ENCODE data around the gene SLC22A12.
"Not testable (repeated sequence)": the region's sequence is repeated elsewhere in the genome, so short reads cannot be mapped to it uniquely, and the experiment has no call there.

Gene SLC22A12

DNA sequence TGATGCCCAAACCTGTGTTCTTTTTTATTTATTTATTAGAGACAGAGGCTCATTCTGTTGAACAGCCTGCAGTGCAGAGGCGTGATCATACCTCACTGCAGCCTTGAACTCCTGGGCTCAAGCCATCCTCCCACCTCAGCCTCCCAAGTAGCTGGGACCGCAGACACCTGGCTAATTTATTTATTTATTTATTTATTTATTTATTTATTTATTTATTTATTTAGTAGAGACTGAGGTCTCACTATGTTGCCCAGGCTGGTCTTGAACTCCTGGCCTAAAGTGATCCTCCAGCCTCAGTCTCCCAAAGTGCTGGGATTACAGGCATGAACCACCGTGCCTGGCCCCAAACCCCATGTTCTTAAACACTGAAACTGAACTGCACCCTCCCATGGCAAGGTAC is 29.6 kb upstream of the SLC22A12 start:
- whole genome bisulfite sequencing: 70% methylated on average over 2 of the region's 3 CpGs
- not testable (repeated sequence) for H2BK15ac ChIP-seq (ENCODE audit: low read depth, poor library complexity, severe bottlenecking); H4K8ac ChIP-seq (ENCODE audit: low read length); H3K36me3 ChIP-seq (ENCODE audit: control insufficient read depth in 1 of 2, insufficient read depth in 2 of 2, low read depth in 1 of 2, low read length in 2 of 2); H3K9me3 ChIP-seq (ENCODE audit: control insufficient read depth, low read length); H3K14ac ChIP-seq (ENCODE audit: low read length in 2 of 2); H2BK5ac ChIP-seq (ENCODE audit: low read depth, low read length, poor library complexity, severe bottlenecking); H2BK120ac ChIP-seq (ENCODE audit: low read depth, low read length); H2AFZ ChIP-seq (ENCODE audit: low read depth, low read length); H3K4me2 ChIP-seq (ENCODE audit: low read length, poor library complexity, severe bottlenecking); H3K4ac ChIP-seq (ENCODE audit: low read depth in 1 of 2, low read length in 2 of 2); H2AK5ac ChIP-seq (ENCODE audit: low read length, severe bottlenecking); H3K23ac ChIP-seq (ENCODE audit: low read length in 2 of 2); H4K91ac ChIP-seq (ENCODE audit: low read length); H3K9ac ChIP-seq (ENCODE audit: low read length); H3K4me3 ChIP-seq (ENCODE audit: insufficient read depth in 1 of 2, low read depth in 1 of 2, low read length in 2 of 2); H3K18ac ChIP-seq (ENCODE audit: low read depth in 1 of 2, low read length in 2 of 2); H3K27ac ChIP-seq (ENCODE audit: low read length, poor library complexity, severe bottlenecking); H3K79me1 ChIP-seq (replicated peaks; ENCODE audit: low read length, poor library complexity, severe bottlenecking); H2BK12ac ChIP-seq (ENCODE audit: low read length in 2 of 2); H3K4me1 ChIP-seq (ENCODE audit: control insufficient read depth, insufficient read depth, low read depth, low read length); DNase-seq
- peaks cover 15 to 32% of the 10 kb centered on the region in 2 experiments for H3K27me3 ChIP-seq (ENCODE audit: control insufficient read depth in 1 of 2, insufficient read depth in 1 of 2, low read length in 2 of 2)

DNA sequence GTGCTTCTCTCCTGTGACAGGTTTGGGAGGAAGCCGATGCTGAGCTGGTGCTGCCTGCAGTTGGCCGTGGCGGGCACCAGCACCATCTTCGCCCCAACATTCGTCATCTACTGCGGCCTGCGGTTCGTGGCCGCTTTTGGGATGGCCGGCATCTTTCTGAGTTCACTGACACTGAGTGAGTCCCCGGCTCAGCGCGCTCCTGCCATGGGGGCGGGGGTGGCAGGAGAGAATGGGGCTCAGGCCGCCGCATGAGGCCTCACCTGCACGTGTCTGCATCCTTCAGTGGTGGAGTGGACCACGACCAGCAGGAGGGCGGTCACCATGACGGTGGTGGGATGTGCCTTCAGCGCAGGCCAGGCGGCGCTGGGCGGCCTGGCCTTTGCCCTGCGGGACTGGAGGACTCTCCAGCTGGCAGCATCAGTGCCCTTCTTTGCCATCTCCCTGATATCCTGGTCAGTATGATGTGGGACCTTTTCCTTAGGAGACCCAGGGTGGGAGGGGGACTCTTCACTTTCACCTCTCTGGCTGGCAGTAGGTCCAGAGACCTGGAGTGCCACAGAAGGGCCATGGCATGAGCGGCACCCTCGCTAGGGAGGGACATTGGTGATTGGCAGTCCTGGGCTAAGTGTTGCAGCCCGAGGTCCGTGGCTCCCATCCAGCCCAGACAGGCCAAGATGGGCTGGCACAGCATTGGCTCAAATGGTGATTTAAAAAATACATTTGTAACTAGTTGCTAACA is 28.9 kb upstream of the SLC22A12 start:
- no peaks in the 10 kb centered on the region for H3K79me1 ChIP-seq (replicated peaks; ENCODE audit: low read length, poor library complexity, severe bottlenecking)
- no peak overlapping the region for H3K4ac ChIP-seq (ENCODE audit: low read depth in 1 of 2, low read length in 2 of 2)
- peaks cover 7% of the 10 kb centered on the region for H3K4me1 ChIP-seq (ENCODE audit: control insufficient read depth, insufficient read depth, low read depth, low read length)
- no peak overlapping the region for H3K23ac ChIP-seq (ENCODE audit: low read length in 2 of 2)
- H4K91ac ChIP-seq (ENCODE audit: low read length): no peak overlapping the region
- H3K4me2 ChIP-seq (ENCODE audit: low read length, poor library complexity, severe bottlenecking): no peak overlapping the region
- H3K27me3 ChIP-seq (ENCODE audit: control insufficient read depth in 1 of 2, insufficient read depth in 1 of 2, low read length in 2 of 2): peaks cover 15 to 32% of the 10 kb centered on the region in 2 experiments
- H2AFZ ChIP-seq (ENCODE audit: low read depth, low read length): no peak overlapping the region
- H3K9me3 ChIP-seq (ENCODE audit: control insufficient read depth, low read length): no peaks in the 10 kb centered on the region
- no peak overlapping the region for H2BK15ac ChIP-seq (ENCODE audit: low read depth, poor library complexity, severe bottlenecking)
- no peak for DNase-seq
- no peak overlapping the region for H3K4me3 ChIP-seq (ENCODE audit: insufficient read depth in 1 of 2, low read depth in 1 of 2, low read length in 2 of 2)
- H3K18ac ChIP-seq (ENCODE audit: low read depth in 1 of 2, low read length in 2 of 2): no peak overlapping the region
- H3K9ac ChIP-seq (ENCODE audit: low read length): no peak overlapping the region
- H4K8ac ChIP-seq (ENCODE audit: low read length): no peak overlapping the region
- no peak overlapping the region for H2AK5ac ChIP-seq (ENCODE audit: low read length, severe bottlenecking)
- no peak overlapping the region for H2BK12ac ChIP-seq (ENCODE audit: low read length in 2 of 2)
- H2BK5ac ChIP-seq (ENCODE audit: low read depth, low read length, poor library complexity, severe bottlenecking): no peak overlapping the region
- H3K36me3 ChIP-seq (ENCODE audit: control insufficient read depth in 1 of 2, insufficient read depth in 2 of 2, low read depth in 1 of 2, low read length in 2 of 2): no peaks in the 10 kb centered on the region
- H3K27ac ChIP-seq (ENCODE audit: low read length, poor library complexity, severe bottlenecking): no peak overlapping the region
- no peak overlapping the region for H2BK120ac ChIP-seq (ENCODE audit: low read depth, low read length)
- 91% methylated on average over 29 of the region's 29 CpGs for WGBS
- no peak overlapping the region for H3K14ac ChIP-seq (ENCODE audit: low read length in 2 of 2)

DNA sequence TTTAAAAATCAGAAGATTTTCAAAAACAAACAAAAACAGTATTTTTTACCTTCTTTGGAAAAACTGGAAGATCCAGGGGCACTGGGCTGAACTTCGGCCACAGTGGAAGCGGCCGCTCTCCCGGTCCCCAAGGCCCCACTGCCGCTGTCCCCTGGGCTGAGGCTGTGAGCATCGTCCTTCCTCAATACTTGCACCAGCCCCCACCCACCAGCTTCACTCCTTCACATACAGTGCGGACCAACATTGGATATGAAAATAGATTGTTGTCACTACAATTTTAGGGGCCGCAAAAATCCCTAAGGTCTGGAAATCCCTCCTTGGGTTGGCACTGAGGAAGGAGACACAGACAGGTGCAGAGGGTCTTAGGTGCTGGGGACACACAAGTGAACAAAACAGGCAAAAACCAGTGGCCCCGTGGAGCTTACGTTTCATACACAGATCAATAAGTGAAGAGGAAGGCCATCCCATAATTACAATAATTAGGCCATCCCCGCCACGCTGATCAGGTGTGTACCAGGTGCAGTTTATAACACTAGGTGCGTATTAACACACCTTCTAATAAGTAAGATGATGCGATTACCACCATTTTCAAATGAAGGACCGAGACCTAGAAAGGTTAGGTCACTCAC is 28.2 kb upstream of the SLC22A12 start:
- no peak overlapping the region for H2BK12ac ChIP-seq (ENCODE audit: low read length in 2 of 2)
- no peaks in the 10 kb centered on the region for H3K9me3 ChIP-seq (ENCODE audit: control insufficient read depth, low read length)
- DNase-seq: no peak
- no peak overlapping the region for H3K23ac ChIP-seq (ENCODE audit: low read length in 2 of 2)
- no peak overlapping the region for H4K91ac ChIP-seq (ENCODE audit: low read length)
- H2BK15ac ChIP-seq (ENCODE audit: low read depth, poor library complexity, severe bottlenecking): no peak overlapping the region
- H3K9ac ChIP-seq (ENCODE audit: low read length): no peak overlapping the region
- no peaks in the 10 kb centered on the region for H3K79me1 ChIP-seq (replicated peaks; ENCODE audit: low read length, poor library complexity, severe bottlenecking)
- no peak overlapping the region for H3K27ac ChIP-seq (ENCODE audit: low read length, poor library complexity, severe bottlenecking)
- H2AFZ ChIP-seq (ENCODE audit: low read depth, low read length): no peak overlapping the region
- H2AK5ac ChIP-seq (ENCODE audit: low read length, severe bottlenecking): no peak overlapping the region
- H4K8ac ChIP-seq (ENCODE audit: low read length): no peak overlapping the region
- H3K36me3 ChIP-seq (ENCODE audit: control insufficient read depth in 1 of 2, insufficient read depth in 2 of 2, low read depth in 1 of 2, low read length in 2 of 2): no peaks in the 10 kb centered on the region
- H3K18ac ChIP-seq (ENCODE audit: low read depth in 1 of 2, low read length in 2 of 2): no peak overlapping the region
- H3K27me3 ChIP-seq (ENCODE audit: control insufficient read depth in 1 of 2, insufficient read depth in 1 of 2, low read length in 2 of 2): peaks cover 15 to 32% of the 10 kb centered on the region in 2 experiments
- H2BK120ac ChIP-seq (ENCODE audit: low read depth, low read length): no peak overlapping the region
- H3K14ac ChIP-seq (ENCODE audit: low read length in 2 of 2): no peak overlapping the region
- H3K4me2 ChIP-seq (ENCODE audit: low read length, poor library complexity, severe bottlenecking): no peak overlapping the region
- no peak overlapping the region for H3K4me3 ChIP-seq (ENCODE audit: insufficient read depth in 1 of 2, low read depth in 1 of 2, low read length in 2 of 2)
- H3K4ac ChIP-seq (ENCODE audit: low read depth in 1 of 2, low read length in 2 of 2): no peak overlapping the region
- 93% methylated on average over 13 of the region's 15 CpGs for WGBS
- H3K4me1 ChIP-seq (ENCODE audit: control insufficient read depth, insufficient read depth, low read depth, low read length): peaks cover 7% of the 10 kb centered on the region
- H2BK5ac ChIP-seq (ENCODE audit: low read depth, low read length, poor library complexity, severe bottlenecking): no peak overlapping the region

DNA sequence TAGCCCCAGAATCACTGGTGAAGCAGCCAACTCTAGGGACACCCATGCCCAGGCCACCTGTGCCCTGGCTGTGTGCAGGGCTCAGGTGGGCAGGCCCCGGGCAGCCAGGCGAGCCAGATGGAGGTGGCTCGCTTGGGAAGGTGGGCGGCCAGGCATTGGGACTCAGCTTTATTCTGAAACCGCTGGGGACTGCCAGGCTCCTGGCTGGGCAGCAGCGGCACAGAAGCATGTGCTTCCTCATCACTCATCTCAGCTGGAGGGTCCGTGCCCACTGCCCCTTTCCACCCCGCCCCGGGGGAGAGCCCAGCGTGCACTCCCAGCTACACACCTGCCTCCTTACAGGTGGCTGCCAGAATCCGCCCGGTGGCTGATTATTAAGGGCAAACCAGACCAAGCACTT is 27.1 kb upstream of the SLC22A12 start:
- Histone ChIP-seq H2BK120ac (ENCODE audit: low read depth, low read length) (no peak overlapping the region), H3K4me3 (ENCODE audit: insufficient read depth in 1 of 2, low read depth in 1 of 2, low read length in 2 of 2) (no peak overlapping the region), H3K4me1 (ENCODE audit: control insufficient read depth, insufficient read depth, low read depth, low read length) (peaks cover 3% of the 10 kb centered on the region), H4K91ac (ENCODE audit: low read length) (no peak overlapping the region), H4K8ac (ENCODE audit: low read length) (no peak overlapping the region), H3K79me1 (replicated peaks; ENCODE audit: low read length, poor library complexity, severe bottlenecking) (no peaks in the 10 kb centered on the region), H3K27me3 (ENCODE audit: control insufficient read depth in 1 of 2, insufficient read depth in 1 of 2, low read length in 2 of 2) (peaks cover 15 to 32% of the 10 kb centered on the region in 2 experiments), H3K9ac (ENCODE audit: low read length) (no peak overlapping the region), H3K4ac (ENCODE audit: low read depth in 1 of 2, low read length in 2 of 2) (no peak overlapping the region), H3K23ac (ENCODE audit: low read length in 2 of 2) (no peak overlapping the region), H3K4me2 (ENCODE audit: low read length, poor library complexity, severe bottlenecking) (no peak overlapping the region), H3K36me3 (ENCODE audit: control insufficient read depth in 1 of 2, insufficient read depth in 2 of 2, low read depth in 1 of 2, low read length in 2 of 2) (no peaks in the 10 kb centered on the region), H3K14ac (ENCODE audit: low read length in 2 of 2) (no peak overlapping the region), H2BK12ac (ENCODE audit: low read length in 2 of 2) (no peak overlapping the region), H3K27ac (ENCODE audit: low read length, poor library complexity, severe bottlenecking) (no peak overlapping the region), H2AK5ac (ENCODE audit: low read length, severe bottlenecking) (no peak overlapping the region), H3K9me3 (ENCODE audit: control insufficient read depth, low read length) (no peaks in the 10 kb centered on the region), H2BK15ac (ENCODE audit: low read depth, poor library complexity, severe bottlenecking) (no peak overlapping the region), H2AFZ (ENCODE audit: low read depth, low read length) (no peak overlapping the region), H2BK5ac (ENCODE audit: low read depth, low read length, poor library complexity, severe bottlenecking) (no peak overlapping the region), H3K18ac (ENCODE audit: low read depth in 1 of 2, low read length in 2 of 2) (no peak overlapping the region)
- 86% methylated on average over 12 of the region's 12 CpGs for WGBS
- no peak for DNase-seq
